Small intestine (tissue), 7 donors: ENCODE measurements around the gene SLC25A12. TPM values are rescaled to one million over a fixed set of nuclear protein-coding genes. Genes with fewer than 3 reads are reported as not detected.
"Not testable (repeated sequence)": the region's sequence is repeated elsewhere in the genome, so short reads cannot be mapped to it uniquely, and the experiment has no call there.

Experiments used
- DNase-seq, 2 donors: peaks; one replicate each; pipeline versions ENCODE4 v3.0.0 to v3.0.0-alpha.2; 2013
- FAIRE-seq: peaks from 2 replicates; lab custom pipeline; 2012; peaks lifted over from hg19 to GRCh38; lab: Jason Lieb, UNC
- H3K27ac ChIP-seq, 3 donors: one replicate each; pipeline ENCODE4 v1.5.1; 2013; ENCODE audit warnings: low read length in 2 of 3, mild to moderate bottlenecking in 2 of 3, control low read depth in 1 of 3, inconsistent platforms in 1 of 3, low read depth in 1 of 3, moderate library complexity in 1 of 3
- H3K27me3 ChIP-seq, 3 donors: one replicate each; pipeline ENCODE4 v1.6.1; 2013; ENCODE audit warnings: low read length in 3 of 3, inconsistent platforms in 1 of 3; ENCODE audit not compliant: control insufficient read depth in 3 of 3, insufficient read depth in 3 of 3
- H3K36me3 ChIP-seq, 3 donors: one replicate each; pipeline ENCODE4 v1.6.1; 2013; ENCODE audit warnings: low read length in 3 of 3, inconsistent platforms in 1 of 3, low read depth in 1 of 3, mild to moderate bottlenecking in 1 of 3, moderate library complexity in 1 of 3; ENCODE audit not compliant: control insufficient read depth in 3 of 3, insufficient read depth in 2 of 3
- H3K4me1 ChIP-seq, 3 donors: one replicate each; pipeline ENCODE4 v1.6.1; 2013; ENCODE audit warnings: low read length in 2 of 3, inconsistent platforms in 1 of 3, low read depth in 1 of 3, mild to moderate bottlenecking in 1 of 3, moderate library complexity in 1 of 3; ENCODE audit not compliant: control insufficient read depth in 3 of 3, insufficient read depth in 2 of 3
- H3K4me3 ChIP-seq, 3 donors: one replicate each; pipeline ENCODE4 v1.5.1; 2013; ENCODE audit warnings: low read length in 3 of 3, control low read depth in 1 of 3, inconsistent platforms in 1 of 3, low read depth in 1 of 3, mild to moderate bottlenecking in 1 of 3, moderate library complexity in 1 of 3
- H3K9me3 ChIP-seq, 2 donors: one replicate each; pipeline ENCODE4 v1.6.1; 2013; ENCODE audit warnings: low read depth in 1 of 2, low read length in 1 of 2; ENCODE audit not compliant: control insufficient read depth in 2 of 2, insufficient read depth in 1 of 2
- WGBS, 3 donors: extraction: QIAGEN DNeasy Blood & Tissue Kit; methylation state at CpG; one replicate each; pipeline ENCODE4 v1.1.7; 2013; 5-methylcytosine and 5-hydroxymethylcytosine counted together
- polyA plus RNA-seq, 4 donors: library from polyadenylated mRNA; stranded (reverse) in 3 of 4; unstranded in 1 of 4; fragments of 200-250 nt in 3 of 4; fragments of 120-200 nt in 1 of 4; gene quantifications; one replicate each; pipeline versions ENCODE4 v1.2.1 to v1.2.3, GENCODE V29; 2013
- donor health status: healthy with polysubstance abuse.
- donor health status: control.
- donor health status: control.
- donor health status: Bipolar disorder and iron deficiency.
- donor health status: healthy.

SLC25A12 gene
- polyA plus RNA-seq, 4 donors, result 2.2 to 6.2 (median 4.4) TPM

DNA sequence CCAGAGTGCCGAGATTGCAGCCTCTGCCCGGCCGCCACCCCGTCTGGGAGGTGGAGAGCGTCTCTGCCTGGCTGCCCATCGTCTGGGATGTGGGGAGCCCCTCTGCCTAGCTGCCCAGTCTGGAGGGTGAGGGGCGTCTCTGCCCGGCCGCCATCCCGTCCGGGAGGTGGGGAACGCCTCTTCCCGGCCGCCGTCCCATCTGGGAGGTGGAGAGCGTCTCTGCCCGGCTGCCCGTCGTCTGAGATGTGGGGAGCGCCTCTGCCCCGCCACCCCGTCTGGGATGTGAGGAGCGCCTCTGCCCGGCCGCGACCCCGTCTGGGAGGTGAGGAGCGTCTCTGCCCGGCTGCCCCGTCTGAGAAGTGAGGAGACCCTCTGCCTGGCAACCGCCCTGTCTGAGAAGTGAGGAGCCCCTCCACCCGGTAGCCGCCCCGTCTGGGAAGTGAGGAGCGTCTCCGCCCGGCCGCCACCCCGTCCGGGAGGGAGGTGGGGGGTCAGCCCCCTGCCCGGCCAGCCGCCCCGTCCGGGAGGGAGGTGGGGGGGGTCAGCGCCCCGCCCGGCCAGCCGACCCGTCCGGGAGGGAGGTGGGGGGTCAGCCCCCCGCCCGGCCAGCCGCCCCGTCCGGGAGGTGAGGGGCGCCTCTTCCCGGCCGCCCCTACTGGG, 5.7 kb upstream of the SLC25A12 start:
- not testable (repeated sequence) for H3K4me3 ChIP-seq, H3K27ac ChIP-seq, H3K36me3 ChIP-seq, H3K4me1 ChIP-seq, DNase-seq, FAIRE-seq
- 94 to 96% (median 96%) methylated on average over 26 to 58 of the region's 58 CpGs for WGBS, 3 donors
- Histone ChIP-seq H3K9me3 (peaks cover 0 to 12% of the 10 kb centered on the region in 2 donors), H3K27me3 (peaks cover 0 to 38% (median 2%) of the 10 kb centered on the region in 3 donors)

DNA sequence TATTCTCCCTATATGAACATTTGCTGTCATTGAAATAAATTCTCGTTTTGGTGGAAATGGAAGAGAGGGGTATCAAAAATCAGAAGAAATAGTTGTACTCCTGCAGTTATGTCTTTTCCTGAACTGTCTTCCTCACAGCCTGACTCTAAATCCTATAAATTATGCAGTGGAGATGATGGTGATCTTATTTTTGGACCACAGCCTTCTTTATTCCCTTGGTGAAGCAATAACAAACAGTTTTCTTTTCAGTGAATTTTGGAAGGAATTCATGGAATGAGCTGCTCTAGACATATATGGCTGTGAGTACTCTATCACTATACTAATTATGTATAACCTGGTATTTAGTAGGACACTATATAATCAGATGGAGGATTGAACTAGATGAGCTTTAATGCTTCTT, 1.7 kb upstream of the SLC25A12 start:
- FAIRE-seq (no peak), DNase-seq (no peak)
- Histone ChIP-seq H3K36me3 (no peaks in the 10 kb centered on the region), H3K9me3 (peaks cover 0 to 12% of the 10 kb centered on the region in 2 donors), H3K27ac (no peak overlapping the region), H3K4me3 (no peak overlapping the region), H3K4me1 (peaks cover 0 to 11% (median 9%) of the 10 kb centered on the region in 3 donors), H3K27me3 (peaks cover 0 to 28% (median 0%) of the 10 kb centered on the region in 3 donors)
- 65 to 77% (median 75%) methylated on average over 1 of the region's 1 CpG for WGBS, 3 donors

DNA sequence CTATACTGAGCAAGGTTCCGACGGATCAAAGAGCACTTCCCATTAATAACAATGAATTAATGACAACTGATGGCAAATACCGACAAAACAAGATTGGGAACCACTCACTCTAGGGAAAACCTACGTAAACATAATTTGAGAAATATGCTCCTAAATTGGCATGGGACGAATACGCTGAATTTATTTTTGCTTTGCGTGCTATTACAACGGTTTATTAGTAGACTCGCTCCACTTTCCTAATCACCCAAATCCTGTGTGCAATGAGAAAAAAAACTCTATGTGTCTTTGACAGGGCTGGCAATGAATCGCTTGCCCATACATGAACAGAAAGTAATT, 536 bp upstream of the SLC25A12 start:
- peaks cover 0 to 11% (median 9%) of the 10 kb centered on the region in 3 donors for H3K4me1 ChIP-seq
- H3K4me3 ChIP-seq, result peak overlapping the region; percentile 61 to 80 (median 72)
- no peak for DNase-seq
- 8 to 32% (median 21%) methylated on average over 10 of the region's 10 CpGs for WGBS, 3 donors
- peak overlapping the region in 2 of 3 donors; percentile 30 to 52 for H3K27ac ChIP-seq
- H3K27me3 ChIP-seq, result peaks cover 0 to 36% (median 0%) of the 10 kb centered on the region in 3 donors
- H3K9me3 ChIP-seq, result peaks cover 0 to 11% of the 10 kb centered on the region in 2 donors
- FAIRE-seq, result no peak
- H3K36me3 ChIP-seq, result no peaks in the 10 kb centered on the region

DNA sequence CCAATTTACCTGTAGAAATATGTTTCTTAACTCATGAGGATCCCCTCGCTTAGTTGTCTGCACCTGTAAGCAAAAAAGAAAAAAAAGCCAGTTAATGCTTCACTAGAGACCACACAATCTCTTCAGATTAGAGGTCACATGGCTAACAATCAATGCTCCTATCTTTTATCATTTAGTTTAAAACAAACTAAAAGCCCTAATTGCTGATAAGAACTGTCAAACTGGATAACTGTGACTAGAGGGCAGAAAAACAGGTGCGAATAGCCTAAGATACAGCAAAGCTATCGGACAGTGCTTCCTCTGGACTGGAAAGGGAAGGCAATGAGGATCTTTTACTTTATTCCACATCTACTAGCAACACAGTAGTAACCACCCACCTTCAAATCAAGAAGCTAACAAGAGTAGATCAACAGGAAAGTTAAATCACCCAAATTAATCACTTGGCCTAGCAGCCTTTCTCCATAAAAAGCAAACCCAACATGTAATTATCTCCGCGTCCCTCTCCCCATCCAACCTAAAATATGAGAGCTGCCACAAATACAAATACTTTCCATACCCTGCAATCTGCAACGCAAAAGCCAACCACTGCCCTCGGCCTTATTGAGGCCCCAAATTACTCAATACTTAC, 734 bp downstream of the SLC25A12 start:
- WGBS, 3 donors, result 8 to 38% (median 12%) methylated on average over 7 of the region's 7 CpGs
- H3K4me1 ChIP-seq, result peaks cover 0 to 11% (median 9%) of the 10 kb centered on the region in 3 donors
- H3K9me3 ChIP-seq, result peaks cover 0 to 3% of the 10 kb centered on the region in 2 donors
- no peaks in the 10 kb centered on the region for H3K36me3 ChIP-seq
- peaks cover 0 to 36% (median 0%) of the 10 kb centered on the region in 3 donors for H3K27me3 ChIP-seq
- peak overlapping the region in 2 of 3 donors; percentile 6 to 48 for H3K27ac ChIP-seq
- H3K4me3 ChIP-seq, result peak overlapping the region; percentile 61 to 80 (median 72)
- FAIRE-seq (no peak), DNase-seq (peak; percentile 48)

DNA sequence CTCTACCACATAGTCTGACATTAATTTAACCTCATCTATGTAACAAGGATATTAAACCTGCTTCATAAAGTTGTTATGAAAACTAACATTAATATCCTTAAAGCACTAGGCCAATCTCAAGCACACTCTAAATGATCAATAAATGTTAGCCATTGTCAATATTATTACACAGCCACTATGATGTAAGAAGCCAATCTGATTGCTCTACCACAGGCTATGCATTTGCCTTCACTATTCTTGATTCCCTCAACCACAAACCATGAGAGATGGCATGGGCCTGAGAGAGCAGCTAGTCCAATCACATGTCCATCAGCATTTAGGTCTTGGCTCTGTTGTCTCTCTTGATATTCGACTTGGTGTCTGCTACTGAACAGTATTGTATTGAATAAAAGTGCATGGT, 4.2 kb downstream of the SLC25A12 start:
- no peak for DNase-seq
- no peak overlapping the region for H3K4me3 ChIP-seq
- H3K36me3 ChIP-seq, result no peaks in the 10 kb centered on the region
- no peaks in the 10 kb centered on the region for H3K9me3 ChIP-seq
- WGBS, 3 donors, result 78 to 82% (median 81%) methylated on average over 1 of the region's 1 CpG
- no peak for FAIRE-seq
- peaks cover 0 to 11% (median 7%) of the 10 kb centered on the region in 3 donors for H3K4me1 ChIP-seq
- peaks cover 0 to 21% (median 0%) of the 10 kb centered on the region in 3 donors for H3K27me3 ChIP-seq
- H3K27ac ChIP-seq, result no peak overlapping the region

DNA sequence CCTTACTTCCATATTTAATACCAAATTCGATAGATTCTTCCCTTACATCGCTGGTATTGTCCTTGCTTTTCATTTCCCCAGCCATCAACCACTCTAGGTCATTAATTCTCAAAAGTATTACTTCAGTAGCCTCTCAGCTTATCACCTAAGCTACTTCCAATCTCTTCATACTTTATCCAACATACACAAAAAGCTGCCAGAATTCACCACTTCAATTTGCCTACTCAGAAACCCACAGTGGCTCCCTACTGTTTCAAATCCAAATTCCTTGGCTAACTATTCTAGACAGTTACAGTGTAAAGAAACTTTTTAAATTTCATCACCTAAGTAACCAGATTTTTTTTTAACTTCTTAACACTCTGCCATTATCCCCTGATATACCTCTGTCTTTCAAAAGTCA, 4.7 kb downstream of the SLC25A12 start:
- H3K27me3 ChIP-seq, result peaks cover 0 to 23% (median 0%) of the 10 kb centered on the region in 3 donors
- DNase-seq (no peak), FAIRE-seq (no peak)
- peaks cover 0 to 11% (median 5%) of the 10 kb centered on the region in 3 donors for H3K4me1 ChIP-seq
- no peak overlapping the region for H3K4me3 ChIP-seq
- no peaks in the 10 kb centered on the region for H3K36me3 ChIP-seq
- no peak overlapping the region for H3K27ac ChIP-seq
- H3K9me3 ChIP-seq, result no peaks in the 10 kb centered on the region
- WGBS, 3 donors, result 98 to 100% (median 98%) methylated on average over 2 of the region's 2 CpGs

DNA sequence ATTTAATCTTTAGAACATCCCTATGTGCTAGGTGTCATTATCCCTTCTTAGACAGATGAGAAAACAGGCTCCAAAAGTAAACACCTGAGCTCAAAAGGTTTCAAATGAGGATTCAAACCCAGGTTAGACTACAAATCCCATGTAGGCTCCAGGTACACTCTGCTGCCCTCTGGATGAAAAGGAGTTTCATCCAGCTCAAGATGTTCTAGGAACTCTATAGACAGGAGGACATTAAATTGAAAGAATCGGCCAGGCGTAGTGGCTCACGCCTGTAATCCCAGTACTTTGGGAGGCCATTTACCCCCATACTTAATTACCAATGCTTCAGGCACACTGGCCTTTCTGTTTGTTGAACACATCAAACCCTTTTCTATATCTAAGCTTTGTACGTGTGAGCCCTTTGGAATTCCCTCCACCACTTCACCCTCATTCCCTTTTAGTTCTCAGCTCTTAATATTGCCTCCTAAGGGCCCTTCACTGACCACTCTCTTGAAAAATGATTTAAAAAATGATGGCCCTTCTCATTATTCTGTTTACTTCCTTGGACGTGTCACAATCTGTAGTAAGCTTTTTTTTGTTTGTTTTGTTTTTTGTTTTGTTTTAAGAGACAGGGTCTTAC, 10.7 kb downstream of the SLC25A12 start:
- Histone ChIP-seq H3K36me3 (no peaks in the 10 kb centered on the region), H3K4me3 (no peak overlapping the region), H3K27me3 (peaks cover 0 to 15% (median 0%) of the 10 kb centered on the region in 3 donors), H3K4me1 (no peaks in the 10 kb centered on the region), H3K27ac (no peak overlapping the region), H3K9me3 (no peaks in the 10 kb centered on the region)
- FAIRE-seq (no peak), DNase-seq (no peak)
- WGBS, 3 donors, result 91 to 95% (median 91%) methylated on average over 5 of the region's 5 CpGs

DNA sequence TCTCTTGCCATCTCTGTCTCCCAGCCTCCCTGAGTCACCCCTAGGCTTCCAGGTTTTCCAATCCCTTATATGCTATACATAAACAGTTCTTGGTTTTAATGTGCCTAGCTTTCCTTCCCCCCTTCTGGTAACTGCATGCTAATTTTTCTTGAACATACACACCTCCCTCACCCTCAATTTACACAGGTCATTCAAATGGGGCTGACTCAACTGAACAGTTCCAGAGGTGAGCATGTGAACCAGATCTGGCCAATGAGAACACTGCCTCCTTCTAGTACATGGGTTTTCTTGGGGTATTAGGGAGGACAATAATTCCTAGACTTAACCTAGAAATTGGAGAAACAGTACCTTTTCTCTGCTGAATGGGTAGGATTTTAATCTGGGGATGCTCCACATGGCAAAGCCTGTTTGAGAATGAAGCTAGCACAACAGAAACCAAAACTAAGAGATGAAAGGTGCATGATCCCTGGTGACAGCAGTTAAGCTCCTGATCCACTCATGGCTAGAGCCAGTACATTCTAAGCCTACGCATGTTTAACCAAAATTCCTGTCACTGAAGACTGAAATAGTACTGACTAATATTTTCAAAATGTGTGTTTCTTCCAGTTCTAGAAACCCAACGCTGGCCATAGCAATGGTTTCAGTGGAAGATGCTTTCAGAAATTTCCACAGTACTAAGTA, 11.8 kb downstream of the SLC25A12 start:
- WGBS, 3 donors, result 81 to 89% (median 82%) methylated on average over 2 of the region's 2 CpGs
- FAIRE-seq (no peak), DNase-seq (no peak)
- Histone ChIP-seq H3K9me3 (no peaks in the 10 kb centered on the region), H3K27me3 (peaks cover 0 to 17% (median 0%) of the 10 kb centered on the region in 3 donors), H3K4me1 (no peaks in the 10 kb centered on the region), H3K4me3 (no peak overlapping the region), H3K27ac (no peak overlapping the region), H3K36me3 (no peaks in the 10 kb centered on the region)
